Measurements from ENCODE around the gene NF1.
"Not testable (repeated sequence)": the region's sequence is repeated elsewhere in the genome, so short reads cannot be mapped to it uniquely, and the experiment has no call there.

Gene NF1

GRCh38 chr17:31198026-31198425, 103.2 kb downstream of the NF1 start:
- ChIA-PET POLR2A (ENCODE audit: low non-redundant PET) (no interaction called here), CTCF (interaction anchor here (0.6 kb wide), 1 partner anchor 8 kb away, joined by 7 read pairs; no protein-coding TSS in a partner anchor)
- DNase-seq (ENCODE audit: low spot score): no peak
- no peak overlapping the region for H3K27ac ChIP-seq
- no peak for TF ChIP-seq CTCF (conservative IDR thresholded peaks at IDR 0.05; ENCODE audit: low read depth)

GRCh38 chr17:31198666-31199065, 103.9 kb downstream of the NF1 start:
- POLR2A ChIA-PET (ENCODE audit: low non-redundant PET); H3K27ac ChIP-seq; DNase-seq (ENCODE audit: low spot score): not testable (repeated sequence)
- CTCF ChIA-PET: interaction anchor here (0.6 to 0.7 kb wide), 2 partner anchors 9 to 189 kb away, joined by 4 to 7 read pairs; no protein-coding TSS in a partner anchor

- CTCF ChIA-PET: interaction anchor here (0.6 kb wide), 1 partner anchor 17 kb away, joined by 4 read pairs; no protein-coding TSS in a partner anchor
- TF ChIP-seq CTCF (conservative IDR thresholded peaks at IDR 0.05; ENCODE audit: low read depth): no peak
Observed at GRCh38 chr17:31200287-31200686, 105.5 kb downstream of the NF1 start.

GRCh38 chr17:31202968-31203367, 108.2 kb downstream of the NF1 start:
- POLR2A ChIA-PET (ENCODE audit: low non-redundant PET): no interaction called here
- CTCF ChIA-PET: no interaction called here
- H3K27ac ChIP-seq: no peak overlapping the region
- TF ChIP-seq CTCF (conservative IDR thresholded peaks at IDR 0.05; ENCODE audit: low read depth): no peak
- no peak for DNase-seq (ENCODE audit: low spot score)

More at GRCh38 chr17:31200287-31200686, 105.5 kb downstream of the NF1 start:
- H3K27ac ChIP-seq: no peak overlapping the region
- POLR2A ChIA-PET (ENCODE audit: low non-redundant PET): no interaction called here
- no peak for DNase-seq (ENCODE audit: low spot score)

- CTCF ChIA-PET: interaction anchor here (1.0 kb wide), 1 partner anchor 162 kb away, joined by 3 read pairs; no protein-coding TSS in a partner anchor
- no peak overlapping the region for H3K27ac ChIP-seq
- DNase-seq (ENCODE audit: low spot score): no peak
- no peak for TF ChIP-seq CTCF (conservative IDR thresholded peaks at IDR 0.05; ENCODE audit: low read depth)
- POLR2A ChIA-PET (ENCODE audit: low non-redundant PET): no interaction called here
Observed at GRCh38 chr17:31211352-31212012, 116.7 kb downstream of the NF1 start.

GRCh38 chr17:31216031-31216751, 121.4 kb downstream of the NF1 start:
- POLR2A ChIA-PET (ENCODE audit: low non-redundant PET): interaction anchor here (0.8 kb wide), 1 partner anchor 162 kb away, joined by 3 read pairs; no protein-coding TSS in a partner anchor
- DNase-seq (ENCODE audit: low spot score): peak; percentile 16

More at GRCh38 chr17:31216031-31216751, 121.4 kb downstream of the NF1 start:
- CTCF ChIA-PET: interaction anchor here (0.6 to 1.5 kb wide), 6 partner anchors 8 to 201 kb away, joined by 3 to 7 read pairs (median 4); no protein-coding TSS in a partner anchor
- peak; percentile 64 for TF ChIP-seq CTCF (conservative IDR thresholded peaks at IDR 0.05; ENCODE audit: low read depth)
- H3K27ac ChIP-seq: no peak overlapping the region

Measured in RWPE1 (cell line).